Astrocyte (in vitro differentiated cells and primary cell): Measurements from ENCODE around the gene NAT9. TPM values are rescaled to one million over a fixed set of nuclear protein-coding genes. Genes with fewer than 3 reads are reported as not detected.

Experiments used
- DNase-seq: peaks from one replicate; pipeline ENCODE4 v3.0.0-alpha.2; 2010; ENCODE audit warnings: low read depth
- FAIRE-seq: peaks from 2 replicates; lab custom pipeline; 2011; peaks lifted over from hg19 to GRCh38; lab: Jason Lieb, UNC
- H2AFZ ChIP-seq: 2 replicates; pipeline ENCODE4 v1.6.0; 2012; ENCODE audit warnings: low read depth, low read length, inconsistent platforms
- H3K27ac ChIP-seq: 2 replicates; pipeline ENCODE4 v1.5.1; 2011; ENCODE audit warnings: low read depth, low read length, inconsistent platforms
- H3K27me3 ChIP-seq: 2 replicates; pipeline ENCODE4 v1.6.0; 2011; ENCODE audit warnings: low read length, inconsistent platforms; ENCODE audit not compliant: insufficient read depth
- H3K36me3 ChIP-seq: 2 replicates; pipeline ENCODE4 v1.5.1; 2011; ENCODE audit warnings: low read length, inconsistent platforms; ENCODE audit not compliant: insufficient read depth
- H3K4me1 ChIP-seq: 2 replicates; pipeline ENCODE4 v1.5.1; 2011; ENCODE audit warnings: low read length, inconsistent platforms; ENCODE audit not compliant: insufficient read depth
- H3K4me2 ChIP-seq: 2 replicates; pipeline ENCODE4 v1.6.0; 2012; ENCODE audit warnings: low read length, inconsistent platforms
- H3K4me3 ChIP-seq: 2 replicates; pipeline ENCODE4 v1.5.1; 2011; ENCODE audit warnings: low read depth, mild to moderate bottlenecking, low read length, inconsistent platforms; ENCODE audit not compliant: insufficient read depth
- H3K79me2 ChIP-seq: 2 replicates; pipeline ENCODE4 v1.6.0; 2012; ENCODE audit warnings: mild to moderate bottlenecking, low read length, inconsistent platforms; ENCODE audit not compliant: insufficient read depth
- H3K9ac ChIP-seq: 2 replicates; pipeline ENCODE4 v1.6.0; 2012; ENCODE audit warnings: mild to moderate bottlenecking, low read length, inconsistent platforms
- H3K9me3 ChIP-seq: 2 replicates; pipeline ENCODE4 v1.5.1; 2012; ENCODE audit warnings: low read depth, mild to moderate bottlenecking, low read length, inconsistent platforms; ENCODE audit not compliant: insufficient read depth
- H4K20me1 ChIP-seq: 2 replicates; pipeline ENCODE4 v1.6.0; 2012; ENCODE audit warnings: low read length, inconsistent platforms; ENCODE audit not compliant: insufficient read depth
- H3K27ac Mint-ChIP-seq: one replicate; pipeline ENCODE4 v1.8.0; 2021; ENCODE audit warnings: mild to moderate bottlenecking, mixed read lengths; ENCODE audit not compliant: unreplicated experiment
- H3K27me3 Mint-ChIP-seq: one replicate; pipeline ENCODE4 v1.8.0; 2021; ENCODE audit warnings: low read depth, mixed read lengths; ENCODE audit not compliant: unreplicated experiment
- H3K36me3 Mint-ChIP-seq: one replicate; pipeline ENCODE4 v1.8.0; 2021; ENCODE audit warnings: low read depth, mixed read lengths; ENCODE audit not compliant: unreplicated experiment
- H3K4me1 Mint-ChIP-seq: one replicate; pipeline ENCODE4 v1.8.0; 2021; ENCODE audit warnings: low read depth, mixed read lengths; ENCODE audit not compliant: unreplicated experiment
- H3K4me3 Mint-ChIP-seq: one replicate; pipeline ENCODE4 v1.8.0; 2021; ENCODE audit warnings: mild to moderate bottlenecking, moderate library complexity, mixed read lengths; ENCODE audit not compliant: unreplicated experiment
- H3K9me3 Mint-ChIP-seq: one replicate; pipeline ENCODE4 v1.8.0; 2021; ENCODE audit warnings: mild to moderate bottlenecking, mixed read lengths; ENCODE audit not compliant: unreplicated experiment
- CTCF ChIP-seq: IDR thresholded peaks from 2 replicates; pipeline ENCODE4 v1.5.1; 2011; ENCODE audit warnings: low read depth, mild to moderate bottlenecking, inconsistent platforms, low read length, moderate library complexity; ENCODE audit not compliant: insufficient read depth
- EZH2 ChIP-seq: IDR thresholded peaks from 2 replicates; pipeline ENCODE4 v1.6.1; 2012; ENCODE audit warnings: mild to moderate bottlenecking, low read length, inconsistent platforms; ENCODE audit not compliant: insufficient read depth
- total RNA-seq: library from RNA; stranded (reverse); gene quantifications from 2 replicates; pipeline ENCODE4 v1.2.1, GENCODE V29; 2021

Gene NAT9
- total RNA-seq, 1 donor from 2014 or later, result 58.4 TPM

GRCh38 chr17:74734256-74734655 lies 41.9 kb downstream of the NAT9 start:
- no peak overlapping the region for H3K9ac ChIP-seq
- FAIRE-seq (no peak), DNase-seq (no peak)
- H3K9me3 ChIP-seq, result peaks cover 1% of the 10 kb centered on the region
- H3K4me3 ChIP-seq, result no peak overlapping the region
- peaks cover 9% of the 10 kb centered on the region for H3K4me1 ChIP-seq
- peaks cover 3% of the 10 kb centered on the region for H3K9me3 Mint-ChIP-seq
- no peak overlapping the region for H3K27ac ChIP-seq
- no peaks in the 10 kb centered on the region for H3K36me3 Mint-ChIP-seq
- no peaks in the 10 kb centered on the region for H4K20me1 ChIP-seq
- H2AFZ ChIP-seq, result no peak overlapping the region
- no peaks in the 10 kb centered on the region for H3K36me3 ChIP-seq
- H3K27me3 ChIP-seq, result peaks cover 44% of the 10 kb centered on the region
- peaks cover 34% of the 10 kb centered on the region for H3K27me3 Mint-ChIP-seq
- H3K4me1 Mint-ChIP-seq, result no peaks in the 10 kb centered on the region
- H3K79me2 ChIP-seq, result no peaks in the 10 kb centered on the region
- TF ChIP-seq CTCF (no peak), EZH2 (no peak)
- no peak overlapping the region for H3K4me3 Mint-ChIP-seq
- no peak overlapping the region for H3K27ac Mint-ChIP-seq
- H3K4me2 ChIP-seq, result no peak overlapping the region

- Mint-ChIP-seq H3K4me3 (no peak overlapping the region), H3K4me1 (no peaks in the 10 kb centered on the region), H3K36me3 (no peaks in the 10 kb centered on the region), H3K27me3 (peaks cover 29% of the 10 kb centered on the region), H3K27ac (no peak overlapping the region), H3K9me3 (peaks cover 3% of the 10 kb centered on the region)
- FAIRE-seq (peak; percentile 39), DNase-seq (no peak)
- no peak overlapping the region for H3K4me2 ChIP-seq
- peaks cover 9% of the 10 kb centered on the region for H3K4me1 ChIP-seq
- H3K79me2 ChIP-seq, result no peaks in the 10 kb centered on the region
- H4K20me1 ChIP-seq, result no peaks in the 10 kb centered on the region
- no peaks in the 10 kb centered on the region for H3K36me3 ChIP-seq
- peaks cover 37% of the 10 kb centered on the region for H3K27me3 ChIP-seq
- no peak for TF ChIP-seq CTCF
- TF ChIP-seq EZH2, result no peak
- peaks cover 8% of the 10 kb centered on the region for H3K9me3 ChIP-seq
- no peak overlapping the region for H3K9ac ChIP-seq
- H3K27ac ChIP-seq, result no peak overlapping the region
- no peak overlapping the region for H2AFZ ChIP-seq
- no peak overlapping the region for H3K4me3 ChIP-seq
Observed at GRCh38 chr17:74733365-74734122, 42.6 kb downstream of the NAT9 start.
